NCI-H526 (cell line): Measurements from ENCODE around the gene TMEM200A.
"Not testable (repeated sequence)": the region's sequence is repeated elsewhere in the genome, so short reads cannot be mapped to it uniquely, and the experiment has no call there.

ENCODE experiments used
- DNase-seq, 2 experiments: peaks; one replicate each; lab custom pipeline; 2025; lab: John Stamatoyannopoulos, UW

TMEM200A gene

DNA sequence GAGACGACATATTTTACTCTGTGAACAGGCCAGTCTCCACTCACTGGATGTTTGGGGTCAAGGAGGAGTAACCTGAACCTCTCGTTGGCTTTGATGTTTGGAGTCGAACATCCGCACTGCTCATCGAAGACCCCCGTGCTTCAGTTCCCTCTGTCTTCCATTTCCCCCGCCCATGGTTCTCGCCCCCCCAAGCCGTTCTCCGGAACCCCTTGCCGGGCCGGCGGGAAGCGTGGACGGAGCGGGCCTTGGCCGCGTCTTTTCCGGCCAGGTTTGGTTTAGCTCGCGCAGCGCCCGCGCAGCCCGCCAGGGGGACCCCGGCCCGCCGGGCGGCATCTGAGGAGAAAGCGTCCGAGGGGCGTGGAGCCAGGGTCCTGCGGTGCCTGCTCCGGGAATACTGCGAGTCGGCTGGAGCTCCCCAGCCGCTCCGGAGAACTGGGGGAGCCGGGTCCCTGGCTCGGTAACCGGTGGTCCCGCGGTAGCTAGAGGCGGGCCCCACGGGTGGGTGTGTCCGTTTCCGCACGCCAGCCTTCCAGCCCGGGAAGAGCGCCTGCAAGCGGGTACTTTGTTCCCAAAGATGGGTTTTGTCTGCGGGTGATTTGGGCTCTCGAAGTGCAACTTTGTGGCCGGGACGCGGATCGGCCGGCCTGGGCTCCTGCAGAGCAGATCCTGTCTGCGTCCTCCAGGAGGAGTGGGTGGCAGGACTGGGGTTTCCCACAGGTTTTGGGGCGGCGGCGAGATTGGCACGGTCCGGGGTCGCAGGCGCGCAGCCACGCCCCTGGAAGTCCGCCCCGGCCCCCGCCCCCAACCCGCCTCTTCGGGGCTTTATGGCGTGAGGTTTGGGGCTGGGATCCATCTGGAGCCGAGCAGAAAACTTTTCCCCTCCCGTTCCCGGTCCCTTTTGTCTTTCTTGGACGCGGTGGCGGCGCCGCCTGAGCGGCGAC is at the start of gene TMEM200A:
TSS of gene TMEM200A (plus strand) at position 852 of the 941 bp plus-strand sequence. CDS start 74,406 bp downstream, outside the sequence.
- DNase-seq: peak in 1 of 2 experiments; percentile 59

DNA sequence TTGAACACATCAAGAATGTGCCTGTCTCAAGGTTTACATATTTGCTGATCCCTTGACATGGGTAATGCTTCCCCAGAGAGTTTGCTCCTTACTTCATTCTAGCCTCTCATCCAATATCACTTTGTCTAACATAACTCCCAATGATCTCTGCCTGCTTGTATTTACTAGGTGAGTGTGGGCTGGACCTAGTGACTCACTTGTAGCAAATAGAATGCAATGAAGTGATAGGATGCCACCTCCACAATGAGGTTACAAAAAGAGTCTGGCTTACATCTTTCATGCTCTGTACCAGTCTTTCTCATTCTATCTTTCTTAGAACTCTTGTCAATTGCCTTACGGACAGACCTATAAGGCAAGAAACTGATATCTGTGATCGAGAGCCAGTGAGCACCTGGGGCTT is 44.9 kb upstream of the TMEM200A start:
- DNase-seq: no peak

DNA sequence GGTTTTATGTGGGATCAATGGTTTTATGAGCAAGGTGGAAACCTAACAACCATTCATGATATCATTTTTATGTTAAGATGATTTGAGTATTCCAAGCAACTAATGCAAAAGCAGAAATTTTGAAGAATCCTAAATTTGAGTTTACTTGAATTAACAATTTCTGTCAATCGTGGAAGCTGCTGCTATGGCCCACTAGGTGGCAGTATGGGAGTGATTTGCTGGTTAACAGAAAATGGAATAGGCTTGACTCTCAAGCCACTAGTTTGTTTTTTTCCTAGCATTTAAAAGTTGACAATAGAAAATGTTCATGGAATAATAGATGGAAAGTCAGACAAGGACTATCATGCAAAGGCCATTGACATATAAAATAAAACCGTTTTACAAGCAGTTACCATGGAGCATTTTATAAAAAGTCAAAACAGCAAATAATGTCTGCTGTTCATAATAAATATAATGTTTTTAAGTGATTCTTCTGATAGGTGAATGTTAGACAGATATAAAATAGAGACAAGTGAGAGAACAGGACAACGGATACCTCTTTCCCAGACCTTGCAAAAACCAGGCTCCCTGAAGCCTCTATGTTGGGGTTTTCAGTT is 43.0 kb upstream of the TMEM200A start:
- peak; percentile 11 to 39 for DNase-seq

DNA sequence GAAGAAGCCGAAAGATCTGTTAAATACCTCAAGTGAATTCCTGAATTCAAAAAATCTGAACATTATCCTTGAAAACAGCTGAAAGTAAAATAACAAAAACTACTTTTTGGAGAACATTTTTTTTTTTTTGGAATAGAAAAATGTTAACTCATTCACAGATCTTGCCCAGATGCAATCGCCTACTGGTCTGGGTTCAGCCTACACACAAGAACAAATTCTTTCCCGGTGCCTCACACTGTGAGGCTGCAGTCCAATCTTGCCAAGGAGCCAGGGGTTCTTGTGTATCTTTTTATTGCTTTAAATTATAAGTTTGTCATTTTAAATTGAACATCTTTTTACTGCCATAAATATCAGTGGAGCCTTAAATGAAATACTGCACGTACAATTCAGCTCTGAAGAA is 41.2 kb upstream of the TMEM200A start:
- no peak for DNase-seq

DNA sequence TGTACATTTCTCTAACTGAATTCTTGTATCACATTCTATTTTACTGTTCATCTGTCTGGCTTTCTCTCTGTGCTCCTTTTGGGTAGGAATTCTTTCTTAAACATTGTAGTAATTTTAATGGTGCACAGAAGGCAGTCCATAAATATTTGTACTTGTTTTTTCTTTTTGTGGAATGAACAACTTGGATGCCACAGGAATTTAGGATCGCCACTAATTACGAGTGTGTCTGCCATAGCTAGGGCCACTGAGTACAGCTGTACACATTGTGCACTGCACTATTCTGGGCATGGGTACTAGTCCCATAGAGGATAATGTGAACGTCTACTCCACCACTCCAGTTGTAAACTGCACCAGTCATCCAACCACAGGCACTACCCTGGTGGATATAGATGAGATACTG is 39.3 kb upstream of the TMEM200A start:
- DNase-seq: no peak

DNA sequence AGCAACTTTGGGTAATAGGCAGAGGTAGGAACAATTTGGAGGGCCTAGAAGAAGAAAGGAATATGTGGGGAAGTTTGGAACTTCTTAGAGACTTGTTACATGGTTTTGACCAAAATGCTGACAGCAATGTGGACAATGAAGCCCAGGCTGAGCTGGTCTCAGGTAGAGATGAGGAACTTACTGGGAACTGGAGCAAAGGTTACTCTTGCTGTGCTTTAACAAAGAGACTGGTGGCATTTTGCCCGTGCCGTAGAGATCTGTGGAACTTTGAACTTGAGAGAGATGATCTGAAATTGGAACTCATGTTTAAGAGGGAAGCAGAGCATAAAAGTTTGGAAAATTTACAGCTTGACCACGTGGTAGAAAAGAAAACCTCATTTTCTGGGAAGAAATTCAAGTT is 28.3 kb upstream of the TMEM200A start:
- DNase-seq: no peak

DNA sequence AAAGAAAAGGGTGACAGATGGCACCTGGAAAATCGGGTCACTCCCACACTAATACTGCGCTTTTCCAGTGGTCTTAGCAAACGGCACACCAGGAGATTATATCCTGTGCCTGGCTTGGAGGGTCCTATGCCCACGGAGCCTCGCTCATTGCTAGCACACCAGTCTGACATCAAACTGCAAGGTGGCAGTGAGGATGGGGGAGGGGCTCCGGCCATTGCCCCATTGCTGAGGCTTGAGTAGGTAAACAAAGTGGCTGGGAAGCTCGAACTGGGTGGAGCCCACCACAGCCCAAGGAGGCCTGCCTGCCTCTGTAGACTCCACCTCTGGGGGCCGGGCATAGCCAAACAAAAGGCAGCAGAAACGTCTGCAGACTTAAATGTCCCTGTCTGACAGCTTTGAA is 19.5 kb upstream of the TMEM200A start:
- DNase-seq: not testable (repeated sequence)

- no peak for DNase-seq
These were observed 11.5 kb upstream of the TMEM200A start for GRCh38 chr6:130354322-130354721.

GRCh38 chr6:130355572-130355971 is 10.2 kb upstream of the TMEM200A start:
- DNase-seq: no peak

DNA sequence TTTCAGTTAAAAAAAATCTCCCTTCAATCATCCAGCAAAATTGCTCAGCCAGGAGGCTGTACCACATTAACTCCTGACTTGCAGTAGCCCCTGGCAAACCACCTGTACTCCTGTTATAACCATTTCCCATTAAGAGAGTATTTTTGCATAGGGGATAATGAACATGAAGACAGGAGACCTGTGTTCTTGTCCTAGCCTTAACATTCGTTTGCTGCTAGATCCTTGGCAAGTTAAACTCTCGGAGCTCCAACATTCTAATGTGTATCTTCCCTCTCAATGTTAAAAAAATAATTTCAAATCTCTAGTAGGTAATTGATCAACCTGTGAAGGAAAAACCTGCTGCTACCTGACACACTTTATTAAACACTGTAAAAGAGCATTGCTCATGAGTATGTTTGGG is 8.4 kb upstream of the TMEM200A start:
- no peak for DNase-seq

DNA sequence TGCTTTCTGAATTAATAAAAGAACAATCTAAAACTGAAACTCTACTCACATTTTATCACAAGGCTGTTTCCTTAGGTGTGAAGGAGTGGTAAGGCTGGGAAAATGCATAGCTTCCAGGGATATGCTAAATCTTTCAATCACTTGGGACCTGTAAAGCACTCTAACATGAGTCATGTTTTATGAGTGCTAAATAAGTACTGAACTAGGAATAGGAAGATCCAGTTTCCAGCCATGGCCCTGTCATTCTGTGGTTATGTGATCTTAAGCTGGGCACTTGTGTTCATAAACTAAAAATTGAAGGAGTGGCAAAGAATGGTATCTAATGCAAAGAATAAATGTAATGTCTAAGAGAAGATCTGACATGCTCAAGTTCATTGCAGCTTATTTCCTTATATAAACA is 6.1 kb upstream of the TMEM200A start:
- DNase-seq: no peak

DNA sequence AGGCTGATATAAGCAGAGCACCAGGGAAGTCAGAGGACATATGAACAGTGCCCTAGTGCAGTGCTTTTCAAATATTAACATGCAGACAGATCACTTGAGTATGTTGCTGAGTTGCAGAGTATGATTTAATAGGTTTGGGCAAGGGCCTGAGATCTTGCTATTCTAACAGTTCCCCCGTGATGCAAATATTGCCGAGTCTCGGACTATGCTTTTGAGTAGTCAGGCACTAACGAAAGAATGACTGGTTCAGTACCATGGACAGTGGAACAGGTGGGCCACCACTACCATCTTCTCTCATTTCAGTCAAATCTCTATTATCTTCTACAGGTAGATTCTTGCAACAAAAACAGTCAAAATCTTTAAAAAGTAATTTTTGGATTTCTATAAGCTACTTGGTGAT is 3.7 kb upstream of the TMEM200A start:
- DNase-seq: no peak

DNA sequence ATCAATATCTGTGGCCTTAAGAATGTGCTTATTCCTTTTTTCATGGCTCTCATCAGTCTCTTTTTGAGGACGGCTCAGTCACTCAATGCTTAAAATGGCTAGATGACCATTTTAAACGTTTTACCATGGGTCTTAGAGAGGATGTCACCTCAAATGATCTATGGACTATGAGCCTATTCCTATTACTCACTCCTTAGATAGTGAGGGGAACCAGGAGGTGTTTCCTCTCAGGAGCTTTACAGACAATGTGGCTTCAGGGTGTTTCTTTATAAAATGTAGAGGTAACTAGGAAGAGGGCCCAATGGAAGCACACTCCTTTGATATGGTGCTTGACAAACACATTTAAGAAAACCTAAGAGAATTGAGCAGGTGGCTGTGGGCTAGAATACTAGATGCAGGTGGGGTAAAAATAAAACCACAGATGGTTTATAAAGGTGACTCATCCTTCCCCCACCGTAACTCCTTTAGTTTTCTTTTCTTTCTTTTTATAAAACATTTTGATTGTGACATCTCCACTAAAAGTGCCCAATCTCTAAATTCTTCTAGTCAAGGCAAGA is 1.5 kb upstream of the TMEM200A start:
- no peak for DNase-seq

DNA sequence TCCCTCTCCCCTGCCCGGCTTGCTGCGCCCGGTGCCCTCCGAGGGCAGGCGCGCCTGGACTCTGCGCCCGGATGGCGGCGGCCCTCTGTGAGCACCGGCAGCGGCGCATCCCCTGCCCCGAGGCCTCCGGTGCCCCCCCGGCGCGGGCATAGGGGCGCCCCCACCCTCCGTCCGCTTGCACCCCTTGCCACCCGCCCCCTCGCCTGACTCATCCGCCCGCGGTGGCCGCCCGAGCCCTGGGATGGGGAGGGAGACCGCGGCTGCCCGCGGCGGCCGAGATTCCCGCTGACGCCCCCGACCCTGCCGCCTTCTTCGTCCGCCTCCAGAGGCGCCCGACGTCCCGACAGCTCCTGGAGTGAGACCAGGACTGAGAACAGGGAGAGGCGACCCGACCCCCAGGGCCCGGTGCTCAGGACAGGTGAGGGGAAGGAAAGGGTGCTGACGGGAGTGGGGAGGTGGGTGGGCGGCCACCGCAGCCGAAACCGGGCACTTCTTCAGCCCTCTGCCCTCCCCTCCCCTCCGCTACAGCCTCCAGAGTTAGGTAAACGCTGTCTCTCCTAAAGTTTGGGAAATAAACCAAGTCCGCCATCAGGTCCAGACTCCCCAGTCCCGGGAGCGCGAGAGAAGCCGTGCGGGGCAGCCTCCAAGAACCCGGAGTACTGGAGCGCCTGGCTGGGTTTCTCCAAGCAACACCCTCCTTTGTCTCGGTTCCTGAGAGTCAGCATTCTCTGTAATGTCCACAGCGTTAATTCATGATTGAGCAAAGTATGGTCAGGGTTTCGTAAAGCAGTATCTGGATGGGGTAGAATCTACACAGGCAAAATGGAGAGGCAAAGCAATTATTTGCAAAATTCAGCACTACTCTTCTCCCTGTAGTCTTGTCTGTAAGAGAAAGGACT is 539 bp downstream of the TMEM200A start:
- peak in 1 of 2 experiments; percentile 7 for DNase-seq

DNA sequence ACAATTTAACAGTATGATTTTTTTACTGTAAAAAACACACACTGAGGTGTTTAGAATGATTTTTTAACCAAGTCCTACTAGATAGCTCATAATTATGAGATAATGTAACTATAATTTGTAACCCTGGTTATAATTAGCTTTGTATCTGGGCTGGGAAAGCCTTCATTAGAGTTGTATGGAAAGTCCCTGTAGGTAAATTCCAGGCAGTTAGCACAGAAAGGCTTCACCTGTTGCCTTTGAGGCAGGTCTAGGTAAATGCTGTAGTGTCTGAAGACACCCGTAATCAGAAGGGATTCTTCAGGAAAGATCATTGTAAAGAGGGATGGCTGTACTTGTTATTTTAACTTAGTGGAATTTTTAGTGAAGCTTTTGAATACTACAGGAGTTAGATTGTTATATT is 1.9 kb downstream of the TMEM200A start:
- no peak for DNase-seq

DNA sequence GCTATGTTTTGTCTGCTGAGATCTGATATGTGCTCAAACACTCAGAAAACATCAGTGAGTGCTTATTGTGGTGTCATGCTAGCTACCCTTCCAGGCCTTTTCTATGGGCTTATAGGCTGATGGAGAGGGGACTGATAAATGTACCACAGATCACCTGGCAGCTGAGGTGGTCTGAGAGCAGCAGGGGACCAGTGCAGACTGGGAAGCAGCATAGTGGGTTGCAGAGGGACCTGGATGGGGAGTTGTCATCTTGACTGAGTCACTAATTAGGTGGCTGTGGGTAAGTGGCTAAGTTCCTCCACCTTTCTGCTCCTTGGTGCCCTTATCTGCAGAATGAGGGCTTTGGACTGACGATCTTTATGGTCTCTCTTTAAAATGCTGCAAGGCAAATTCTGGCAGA is 2.8 kb downstream of the TMEM200A start:
- DNase-seq: no peak

DNA sequence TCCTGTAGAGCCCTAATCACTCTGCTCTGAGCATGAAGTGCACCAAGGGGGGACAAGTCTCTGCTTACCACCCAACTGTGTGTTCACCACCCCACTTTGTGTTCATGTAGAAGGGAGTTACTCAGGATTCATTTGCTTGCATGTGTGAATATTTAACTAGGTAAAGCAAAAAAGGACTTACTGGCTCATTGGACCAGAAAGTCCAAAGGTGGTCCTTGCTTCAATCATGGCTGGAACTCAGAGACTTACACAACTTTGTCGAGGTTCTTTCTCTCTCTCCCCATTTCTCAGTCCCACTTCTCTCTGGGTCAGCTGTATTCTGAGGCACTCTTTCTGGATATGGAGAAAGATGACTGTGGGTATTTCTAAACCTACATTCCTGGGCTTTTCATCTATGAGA is 4.0 kb downstream of the TMEM200A start:
- DNase-seq: no peak

DNA sequence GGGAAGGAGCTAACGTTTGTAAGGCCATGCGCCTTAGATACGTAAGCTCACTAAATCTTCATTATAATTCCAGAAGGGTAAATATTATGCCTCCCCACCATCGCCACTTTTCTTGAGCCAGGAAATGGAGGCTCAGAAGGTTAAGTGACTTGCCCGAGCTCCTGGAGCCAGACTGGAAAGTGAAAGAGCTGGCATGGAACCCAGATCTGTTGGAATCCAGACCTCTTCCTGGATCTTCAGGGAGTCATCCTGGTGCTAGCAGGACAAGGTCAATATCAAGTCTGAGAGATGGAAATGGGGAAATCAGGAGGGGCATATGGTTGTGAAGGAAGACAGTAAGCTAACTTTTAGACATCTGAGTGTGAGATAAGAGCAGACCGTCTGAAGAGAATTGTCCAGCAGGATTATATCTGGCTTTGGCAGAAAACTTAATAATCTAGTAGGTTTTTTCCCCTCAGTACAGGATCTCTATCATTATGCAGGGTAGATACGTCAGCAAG is 6.2 kb downstream of the TMEM200A start:
- DNase-seq: no peak

DNA sequence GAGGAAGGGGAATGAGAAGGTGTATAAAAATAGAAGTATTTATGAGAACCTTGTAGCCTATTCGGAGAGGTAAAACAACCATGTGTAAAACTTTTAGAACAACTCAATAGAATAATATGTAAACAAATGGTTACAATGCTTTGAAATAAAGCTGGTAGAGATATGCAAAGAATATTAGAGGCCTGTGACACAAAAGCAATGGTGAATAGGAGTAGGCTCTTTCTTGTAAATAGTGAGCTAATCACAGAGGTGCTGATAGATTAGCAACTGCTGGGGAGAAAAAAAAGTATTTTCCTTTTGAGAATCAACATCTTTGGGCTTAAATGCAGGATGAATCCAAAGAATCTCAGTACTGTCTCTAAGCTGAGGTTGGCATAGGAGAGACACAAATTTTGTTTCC is 7.0 kb downstream of the TMEM200A start:
- no peak for DNase-seq

DNA sequence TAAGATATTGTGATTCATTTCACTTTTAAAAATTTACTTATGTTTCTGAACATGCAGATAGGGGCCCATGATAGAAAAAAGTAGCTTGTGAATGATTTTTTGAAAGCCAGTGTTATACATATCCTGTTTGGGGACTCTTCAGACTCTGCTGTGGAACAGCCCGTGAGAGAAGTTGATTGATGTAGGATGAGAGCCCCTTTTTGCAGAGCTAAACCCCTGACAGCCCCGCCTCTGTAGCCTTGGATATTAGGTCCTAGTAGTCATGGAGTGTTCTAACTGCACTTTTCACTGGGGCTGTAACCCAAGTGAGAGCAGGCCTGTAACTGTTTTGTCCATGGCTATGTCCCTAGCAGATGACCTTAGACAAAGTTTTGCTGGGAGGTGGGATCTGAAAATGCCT is 8.2 kb downstream of the TMEM200A start:
- no peak for DNase-seq

DNA sequence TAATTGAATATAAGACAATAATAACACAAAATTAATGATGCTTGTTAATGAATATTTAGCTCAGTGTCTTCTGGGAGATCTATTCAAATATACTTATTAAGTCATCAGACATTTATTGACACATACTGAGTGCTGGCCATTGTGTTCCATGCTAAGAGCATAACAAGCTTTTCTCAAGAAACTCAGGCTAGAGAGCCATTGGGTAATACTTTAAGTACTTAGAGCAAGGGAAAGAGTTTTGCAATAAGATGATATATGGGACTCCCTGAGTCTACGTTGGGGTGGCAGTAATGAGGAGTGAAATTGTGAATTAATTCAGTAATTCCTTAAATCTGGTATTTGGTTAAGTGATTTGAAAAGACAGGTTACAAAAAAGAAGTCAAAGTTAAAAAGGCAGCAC is 11.1 kb downstream of the TMEM200A start:
- DNase-seq: no peak

- no peak for DNase-seq
These were observed 11.6 kb downstream of the TMEM200A start for GRCh38 chr6:130377371-130377770.
